Eye (tissue), 1 donor: Measurements from ENCODE around the gene CCNDBP1.
"Not testable (repeated sequence)": the region's sequence is repeated elsewhere in the genome, so short reads cannot be mapped to it uniquely, and the experiment has no call there.

Experiments used
- DNase-seq: peaks from one replicate; pipeline ENCODE4 v3.0.0-alpha.2; 2015

The CCNDBP1 gene

DNA sequence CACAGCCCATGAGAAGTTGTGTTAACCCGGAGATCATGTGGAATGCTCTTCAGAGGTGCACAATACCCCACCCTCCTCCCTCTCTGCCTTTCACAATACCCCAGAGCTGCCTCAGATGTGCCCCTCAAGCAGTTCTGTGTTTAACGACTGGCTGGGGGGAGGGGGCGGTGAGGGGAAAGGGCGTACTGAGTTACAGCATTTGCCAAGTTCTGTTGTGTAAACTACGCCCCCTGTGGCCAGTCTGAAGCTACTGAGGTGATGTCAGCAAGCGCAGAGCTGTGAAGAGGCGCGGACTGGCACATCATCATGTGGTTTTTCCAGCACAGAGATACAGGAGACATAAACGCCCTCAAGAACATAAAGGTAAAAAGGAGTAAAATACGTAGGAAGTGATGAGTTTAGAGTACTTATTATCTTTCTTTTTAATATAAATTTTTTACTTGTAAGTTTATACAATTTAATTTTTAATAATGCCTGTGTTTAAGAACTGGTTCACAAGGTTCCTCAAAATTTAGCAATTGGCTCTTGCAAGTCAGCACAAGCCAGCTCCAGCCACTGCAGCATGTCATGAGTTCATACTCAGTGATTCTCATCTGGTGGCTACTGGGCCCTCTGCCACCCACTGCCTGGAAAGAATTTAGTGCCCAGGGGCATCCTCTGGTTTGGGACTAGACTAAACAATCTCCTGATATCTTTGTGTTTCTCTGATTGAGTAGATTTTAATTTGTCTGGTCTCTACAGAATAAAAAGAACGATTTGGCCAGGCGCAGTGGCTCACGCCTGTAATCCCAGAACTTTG is 33.9 kb downstream of the CCNDBP1 start:
- peak; percentile 43 for DNase-seq

GRCh38 chr15:43219929-43220928 is 35.0 kb downstream of the CCNDBP1 start:
- DNase-seq, result no peak

DNA sequence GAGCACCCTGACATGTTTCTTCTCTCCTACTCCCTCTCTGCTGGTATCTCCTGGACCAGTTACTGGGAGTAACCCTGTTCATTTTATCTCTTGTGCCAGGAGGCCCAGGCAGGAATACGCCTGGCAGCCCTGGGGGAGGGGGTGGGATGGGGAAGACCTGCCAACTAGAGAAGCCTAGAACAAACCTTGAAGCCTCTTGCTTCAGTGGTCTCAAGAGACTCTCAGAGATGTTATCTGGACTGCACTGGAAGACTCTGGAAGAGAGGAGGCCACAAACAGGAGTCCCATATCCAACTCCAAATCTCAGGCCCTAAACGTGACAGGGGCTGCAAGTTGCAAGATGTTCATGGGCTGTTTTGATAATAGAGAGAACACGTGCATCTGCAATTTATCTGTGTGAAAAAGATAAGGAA is 35.8 kb downstream of the CCNDBP1 start, which contains the start of gene EPB42:
EPB42 (minus strand) TSS at position 28 of the 413 bp plus-strand sequence. CDS start 193 bp downstream, outside the sequence.
- DNase-seq, result no peak

- DNase-seq, result no peak
Observed at GRCh38 chr15:43221422-43221821, 36.2 kb downstream of the CCNDBP1 start.

- peak; percentile 77 for DNase-seq
Observed at GRCh38 chr15:43225201-43225949, 40.2 kb downstream of the CCNDBP1 start.

GRCh38 chr15:43225950-43226255 is 40.7 kb downstream of the CCNDBP1 start:
- not testable (repeated sequence) for DNase-seq

GRCh38 chr15:43226436-43227305 is 41.5 kb downstream of the CCNDBP1 start:
- no peak for DNase-seq

- DNase-seq, result no peak
Observed at GRCh38 chr15:43229977-43230376, 44.8 kb downstream of the CCNDBP1 start.

GRCh38 chr15:43230640-43231115 is 45.5 kb downstream of the CCNDBP1 start:
- DNase-seq, result no peak

- no peak for DNase-seq
Observed at GRCh38 chr15:43232289-43232874, 47.2 kb downstream of the CCNDBP1 start.

- DNase-seq, result no peak
Observed at GRCh38 chr15:43235536-43235935, 50.3 kb downstream of the CCNDBP1 start.

DNA sequence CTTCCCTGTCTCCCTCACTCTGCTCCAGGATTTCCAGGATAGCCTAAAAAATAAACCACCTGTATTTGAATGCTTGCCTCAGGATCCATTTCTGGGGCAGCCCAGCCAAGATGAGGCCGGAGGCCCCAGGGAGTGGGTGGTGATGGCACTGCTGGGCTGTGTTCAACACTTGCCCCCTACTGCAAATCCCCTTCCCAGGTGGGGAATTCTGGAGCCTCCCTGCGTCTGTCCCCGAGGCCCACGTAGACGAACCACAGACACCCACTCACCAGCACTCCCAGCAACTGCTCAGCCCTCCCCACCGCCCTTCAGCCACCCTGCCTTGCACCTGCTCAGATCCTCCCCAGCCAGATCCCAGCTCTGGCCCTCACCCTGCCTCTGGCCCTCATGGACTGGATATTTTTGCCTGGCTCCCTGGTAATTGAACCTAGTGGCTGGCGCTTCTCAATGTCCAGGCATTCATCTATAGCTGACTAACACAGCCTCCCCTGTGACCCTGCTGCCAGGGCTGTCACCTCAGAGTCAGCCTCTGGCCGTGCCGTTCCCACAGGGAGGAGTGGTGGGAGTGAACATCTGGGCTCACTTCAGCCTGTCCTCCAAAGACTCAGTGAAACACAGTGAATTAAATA is 52.8 kb downstream of the CCNDBP1 start:
- DNase-seq, result no peak

DNA sequence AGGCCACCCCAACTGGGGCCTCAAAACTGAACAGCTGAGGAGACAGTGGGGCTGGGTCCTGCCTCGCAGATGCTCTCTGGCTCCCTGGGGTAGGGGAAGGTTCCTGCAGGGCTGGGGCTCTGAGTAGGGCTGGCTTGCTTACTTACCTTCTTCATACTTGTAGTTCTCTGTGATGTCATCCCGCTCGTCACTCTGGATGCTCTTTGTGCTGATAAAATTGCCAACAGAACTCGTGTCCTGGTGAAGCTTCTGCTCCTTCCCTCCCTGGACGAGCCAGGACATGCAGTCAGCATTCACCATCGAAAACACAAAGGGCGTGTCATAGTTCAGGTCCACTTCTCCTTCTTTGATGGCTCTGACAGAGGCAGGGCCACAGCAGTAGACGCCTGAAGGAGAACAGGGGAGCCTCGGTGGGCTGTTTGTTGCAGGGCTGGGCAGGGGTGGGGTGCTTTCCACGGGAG is 53.5 kb downstream of the CCNDBP1 start:
- DNase-seq, result no peak

DNA sequence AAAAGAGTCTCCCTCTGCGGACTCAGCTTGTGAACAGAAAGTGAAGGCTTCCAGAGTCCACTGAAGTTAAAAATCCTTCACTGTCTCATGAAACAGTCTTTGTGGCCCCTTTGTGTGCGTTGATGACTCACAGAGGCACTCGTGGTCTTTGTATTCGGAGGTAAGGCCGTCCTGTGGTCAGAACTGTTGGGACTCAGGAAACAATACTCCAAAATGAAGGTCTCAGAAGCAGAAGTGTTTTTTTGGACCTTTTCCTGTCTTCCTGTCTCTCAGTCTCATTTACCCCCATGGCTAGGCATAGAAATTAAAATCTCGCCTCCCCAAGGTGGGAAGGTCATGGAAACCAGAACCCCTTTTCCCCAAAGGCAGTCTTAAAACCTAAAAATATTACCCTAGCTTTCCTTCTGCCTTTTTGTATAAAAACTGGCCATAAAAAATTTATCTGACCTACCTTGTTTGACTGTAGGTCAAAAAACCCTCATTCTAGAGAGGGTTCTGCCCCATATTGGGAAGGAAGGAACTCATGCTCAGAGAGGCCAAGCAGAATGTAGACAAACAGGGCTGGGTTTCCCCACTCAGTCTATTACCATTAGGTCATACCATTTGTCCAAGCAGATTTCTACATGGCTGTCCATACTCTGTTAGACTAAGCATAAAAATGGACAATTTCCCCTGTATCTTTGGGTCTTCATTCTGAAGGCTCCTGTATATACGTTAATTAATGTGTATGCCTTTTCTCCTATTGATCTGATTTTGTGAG is 54.7 kb downstream of the CCNDBP1 start:
- no peak for DNase-seq

- peak; percentile 11 for DNase-seq
Observed at GRCh38 chr15:43241100-43241499, 55.9 kb downstream of the CCNDBP1 start.

DNA sequence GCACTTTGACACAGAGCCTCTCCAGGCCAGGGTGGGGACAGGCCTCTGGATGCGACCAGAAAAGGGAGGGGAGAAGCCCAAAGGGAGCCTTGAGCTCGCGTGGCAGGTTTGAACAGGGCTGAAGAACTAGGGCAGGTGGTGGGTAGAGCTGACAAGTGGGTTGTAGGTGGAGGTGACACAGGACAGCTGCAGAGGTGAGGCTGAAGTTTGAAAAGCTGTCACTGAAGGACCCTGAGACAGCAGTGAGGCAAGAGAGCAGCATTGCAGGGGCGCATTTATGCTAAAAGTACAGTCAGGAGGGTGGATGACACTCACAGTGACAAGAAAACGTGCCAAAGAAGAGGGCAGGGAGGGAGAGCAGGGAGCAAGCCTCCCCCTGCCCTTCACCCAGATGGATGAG is 57.4 kb downstream of the CCNDBP1 start:
- no peak for DNase-seq

GRCh38 chr15:43243020-43243645 is 57.9 kb downstream of the CCNDBP1 start:
- no peak for DNase-seq

GRCh38 chr15:43244092-43244491 is 58.9 kb downstream of the CCNDBP1 start:
- DNase-seq, result no peak

DNA sequence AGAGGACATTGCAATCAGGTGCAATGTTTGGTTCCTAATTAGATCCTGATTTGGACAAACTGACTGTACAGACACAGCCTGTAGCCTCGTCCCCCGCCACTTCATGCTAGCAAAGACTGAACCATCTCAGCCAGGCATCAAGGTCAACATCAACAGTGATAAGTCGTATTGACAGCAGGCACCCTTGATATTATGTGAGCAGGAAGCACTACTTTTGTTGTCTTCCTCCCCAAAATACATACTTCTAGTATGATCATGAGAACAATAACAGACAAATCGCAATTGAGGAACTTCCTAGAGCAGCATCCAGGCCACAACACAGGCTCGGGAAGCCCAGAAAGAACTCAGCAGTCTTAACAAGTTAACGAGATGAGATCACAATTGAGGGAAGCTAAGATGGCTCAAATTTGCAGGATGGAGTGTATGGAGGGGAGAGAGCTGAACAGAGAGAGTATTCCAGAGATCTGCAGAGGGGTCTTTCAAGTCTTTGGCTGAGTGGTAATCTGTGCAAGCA is 61.1 kb downstream of the CCNDBP1 start:
- no peak for DNase-seq
